Gastroesophageal sphincter (tissue), 4 donors: Measurements from ENCODE around the gene CDR2. TPM values are rescaled to one million over a fixed set of nuclear protein-coding genes. Genes with fewer than 3 reads are reported as not detected.

Experiments
- ATAC-seq: fragments of 150-250 bp; one replicate; pipeline ENCODE4 v1.9.1; 2016; ENCODE audit warnings: mild to moderate bottlenecking, moderate library complexity
- H3K27ac ChIP-seq, 4 donors: fragments of 200-600 bp; sonication (generic) in 3 of 4; 1 replicate in 3 of 4; 2 replicates in 1 of 4; pipeline ENCODE4 v1.5.1; 2016 to 2019
- H3K27me3 ChIP-seq: fragments of 200-600 bp; sonication (generic); one replicate; pipeline ENCODE4 v1.5.1; 2019
- H3K36me3 ChIP-seq, 2 donors: fragments of 200-600 bp; sonication (generic); one replicate each; pipeline ENCODE4 v1.5.1; 2019; ENCODE audit warnings: control low read depth in 1 of 2
- H3K4me1 ChIP-seq, 3 donors: fragments of 200-600 bp; sonication (generic); 1 replicate in 2 of 3; 2 replicates in 1 of 3; pipeline ENCODE4 v1.5.1; 2016 to 2019; ENCODE audit warnings: control low read depth in 2 of 3
- H3K4me3 ChIP-seq, 2 donors: fragments of 200-600 bp; sonication (generic); one replicate each; pipeline ENCODE4 v1.5.1; 2019; ENCODE audit warnings: mild to moderate bottlenecking in 1 of 2, moderate library complexity in 1 of 2
- H3K9me3 ChIP-seq, 3 donors: fragments of 200-600 bp; sonication (generic); one replicate each; pipeline ENCODE4 v1.5.1; 2017 to 2019; ENCODE audit warnings: control low read depth in 2 of 3
- CTCF ChIP-seq, 4 experiments: fragments of 200-600 bp in 2 of 4; fragments of 450-650 bp in 2 of 4; sonication (generic) in 1 of 4; IDR thresholded peaks; one replicate each; pipeline ENCODE4 v1.5.1; 2017 to 2019; ENCODE audit warnings: antibody characterized with exemption in 4 of 4, mild to moderate bottlenecking in 2 of 4, moderate library complexity in 2 of 4
- EP300 ChIP-seq: sonication (generic); formaldehyde crosslinking; IDR thresholded peaks from one replicate; pipeline ENCODE4 v1.6.1; 2017; ENCODE audit warnings: antibody characterized with exemption, mild to moderate bottlenecking
- POLR2A ChIP-seq, 2 donors: fragments of 450-650 bp; IDR thresholded peaks; one replicate each; pipeline ENCODE4 v1.6.1; 2017; ENCODE audit warnings: antibody characterized with exemption in 2 of 2, mild to moderate bottlenecking in 2 of 2, moderate library complexity in 1 of 2
- POLR2AphosphoS5 ChIP-seq: sonication (generic); formaldehyde crosslinking; IDR thresholded peaks from one replicate; pipeline ENCODE4 v1.6.1; 2017; ENCODE audit warnings: antibody characterized with exemption
- WGBS, 2 donors: methylation state at CpG; one replicate each; pipeline ENCODE4 v1.1.5; 2018; ENCODE audit warnings: low coverage in 1 of 2; 5-methylcytosine and 5-hydroxymethylcytosine counted together
- total RNA-seq, 4 donors: library from RNA; depleted of rRNA; stranded (reverse); fragments of >200 nt; gene quantifications; one replicate each; pipeline ENCODE4 v1.1.0, GENCODE V29; 2016

The CDR2 gene
- total RNA-seq, 4 donors from 2014 or later, result 36.1 to 48.3 (median 41.7) TPM

GRCh38 chr16:22407486-22407885 is 33.1 kb upstream of the CDR2 start:
- Histone ChIP-seq H3K4me1 (no peaks in the 10 kb centered on the region), H3K4me3 (no peak overlapping the region), H3K27me3 (no peaks in the 10 kb centered on the region), H3K9me3 (no peaks in the 10 kb centered on the region), H3K36me3 (no peaks in the 10 kb centered on the region), H3K27ac (no peak overlapping the region)
- WGBS, 2 donors, result 94% methylated on average over 2 of the region's 2 CpGs
- TF ChIP-seq POLR2A (IDR thresholded peaks at IDR 0.05), result no peak
- no peak for TF ChIP-seq CTCF (IDR thresholded peaks at IDR 0.05)
- TF ChIP-seq POLR2AphosphoS5, result no peak
- TF ChIP-seq EP300, result no peak
- no peak for ATAC-seq

GRCh38 chr16:22402191-22402590 is 27.8 kb upstream of the CDR2 start:
- no peaks in the 10 kb centered on the region for H3K36me3 ChIP-seq
- H3K27me3 ChIP-seq, result no peaks in the 10 kb centered on the region
- H3K4me1 ChIP-seq, result no peaks in the 10 kb centered on the region
- no peaks in the 10 kb centered on the region for H3K9me3 ChIP-seq
- no peak for TF ChIP-seq CTCF (IDR thresholded peaks at IDR 0.05)
- no peak for TF ChIP-seq POLR2A (IDR thresholded peaks at IDR 0.05)
- no peak for TF ChIP-seq POLR2AphosphoS5
- TF ChIP-seq EP300, result no peak
- no peak overlapping the region for H3K27ac ChIP-seq
- no peak for ATAC-seq
- H3K4me3 ChIP-seq, result no peak overlapping the region

GRCh38 chr16:22400900-22401299 is 26.5 kb upstream of the CDR2 start:
- no peaks in the 10 kb centered on the region for H3K4me1 ChIP-seq
- H3K36me3 ChIP-seq, result no peaks in the 10 kb centered on the region
- TF ChIP-seq POLR2AphosphoS5, result no peak
- no peak for TF ChIP-seq CTCF (IDR thresholded peaks at IDR 0.05)
- no peak for TF ChIP-seq EP300
- TF ChIP-seq POLR2A (IDR thresholded peaks at IDR 0.05), result no peak
- ATAC-seq, result no peak
- WGBS, 2 donors, result 80 to 91% methylated on average over 1 to 3 of the region's 3 CpGs
- H3K9me3 ChIP-seq, result no peaks in the 10 kb centered on the region
- no peaks in the 10 kb centered on the region for H3K27me3 ChIP-seq
- H3K27ac ChIP-seq, result no peak overlapping the region
- H3K4me3 ChIP-seq, result no peak overlapping the region

- H3K4me3 ChIP-seq, result no peak overlapping the region
- no peaks in the 10 kb centered on the region for H3K4me1 ChIP-seq
- ATAC-seq, result no peak
- no peaks in the 10 kb centered on the region for H3K27me3 ChIP-seq
- no peak overlapping the region for H3K27ac ChIP-seq
- H3K36me3 ChIP-seq, result no peaks in the 10 kb centered on the region
- no peaks in the 10 kb centered on the region for H3K9me3 ChIP-seq
- TF ChIP-seq POLR2AphosphoS5, result no peak
- TF ChIP-seq EP300, result no peak
- TF ChIP-seq CTCF (IDR thresholded peaks at IDR 0.05), result no peak
- no peak for TF ChIP-seq POLR2A (IDR thresholded peaks at IDR 0.05)
Observed at GRCh38 chr16:22397931-22398330, 23.5 kb upstream of the CDR2 start.

- 56 to 69% methylated on average over 1 of the region's 1 CpG for WGBS, 2 donors
- ATAC-seq, result no peak
- no peaks in the 10 kb centered on the region for H3K4me1 ChIP-seq
- H3K36me3 ChIP-seq, result no peaks in the 10 kb centered on the region
- H3K27me3 ChIP-seq, result no peaks in the 10 kb centered on the region
- TF ChIP-seq POLR2AphosphoS5, result no peak
- TF ChIP-seq EP300, result no peak
- TF ChIP-seq CTCF (IDR thresholded peaks at IDR 0.05), result no peak
- TF ChIP-seq POLR2A (IDR thresholded peaks at IDR 0.05), result no peak
- H3K9me3 ChIP-seq, result no peaks in the 10 kb centered on the region
- no peak overlapping the region for H3K27ac ChIP-seq
- no peak overlapping the region for H3K4me3 ChIP-seq
Observed at GRCh38 chr16:22397464-22397863, 23.0 kb upstream of the CDR2 start.
